H1 (cell line): Measurements from ENCODE around the gene CFAP161. TPM values are rescaled to one million over a fixed set of nuclear protein-coding genes. Genes with fewer than 3 reads are reported as not detected.

ENCODE experiments used
- CTCF ChIA-PET: fragments of 300-600 bp; sonication (Branson Sonifier 250); formaldehyde crosslinking; loops from one replicate; lab custom pipeline; 2021; ENCODE audit not compliant: partially characterized antibody; lab: Charles Lee
- POLR2A ChIA-PET: fragments of 300-600 bp; sonication (Branson Sonifier 250); formaldehyde crosslinking; loops from one replicate; lab custom pipeline; 2021; ENCODE audit warnings: inconsistent platforms; ENCODE audit not compliant: partially characterized antibody; lab: Charles Lee
- DNase-seq, 2 experiments: peaks; one replicate each; pipeline versions ENCODE4 v3.0.0 to v3.0.0-alpha.2; 2010 to 2022; ENCODE audit warnings: low spot score in 2 of 2, low read depth in 1 of 2, mixed read lengths in 1 of 2
- FAIRE-seq: peaks from 2 replicates; lab custom pipeline; 2011; peaks lifted over from hg19 to GRCh38; lab: Jason Lieb, UNC
- H2AFZ ChIP-seq: 2 replicates; pipeline ENCODE4 v1.8.1; 2012; ENCODE audit warnings: low read length, inconsistent platforms
- H2AK5ac ChIP-seq: 2 replicates; pipeline ENCODE4 v1.6.1; 2013; ENCODE audit warnings: low read depth, low read length
- H2BK120ac ChIP-seq: replicated peaks from 2 replicates; pipeline ENCODE3; 2013; ENCODE audit warnings: low read depth, low read length, inconsistent platforms
- H2BK12ac ChIP-seq: 2 replicates; pipeline ENCODE4 v1.6.1; 2013; ENCODE audit warnings: low read depth, low read length
- H2BK15ac ChIP-seq: 2 replicates; pipeline ENCODE4 v1.6.1; 2013; ENCODE audit warnings: low read length
- H2BK20ac ChIP-seq: 2 replicates; pipeline ENCODE4 v1.6.1; 2013; ENCODE audit warnings: low read length
- H2BK5ac ChIP-seq: 2 replicates; pipeline ENCODE4 v1.6.1; 2013; ENCODE audit warnings: low read depth, low read length
- H3K14ac ChIP-seq: 2 replicates; pipeline ENCODE4 v1.6.1; 2013; ENCODE audit warnings: inconsistent platforms; ENCODE audit not compliant: insufficient read length
- H3K18ac ChIP-seq: 2 replicates; pipeline ENCODE4 v1.6.1; 2013; ENCODE audit warnings: low read length; ENCODE audit errors: extremely low read depth
- H3K23ac ChIP-seq: 2 replicates; pipeline ENCODE4 v1.6.1; 2013; ENCODE audit warnings: inconsistent platforms; ENCODE audit not compliant: insufficient read length
- H3K23me2 ChIP-seq: 2 replicates; pipeline ENCODE4 v1.6.1; 2013; ENCODE audit warnings: low read depth, low read length
- H3K27ac ChIP-seq: 2 replicates; pipeline ENCODE4 v1.6.1; 2011; ENCODE audit warnings: low read depth, low read length, inconsistent platforms
- H3K27me3 ChIP-seq, 4 experiments: replicated peaks in 1 of 4; 1 replicate in 1 of 4; 2 replicates in 3 of 4; pipeline versions ENCODE4 v1.6.1 to v1.8.1; 2011 to 2013; ENCODE audit warnings: low read length in 3 of 4, mild to moderate bottlenecking in 3 of 4, inconsistent platforms in 2 of 4, mixed read lengths in 2 of 4, moderate library complexity in 1 of 4; ENCODE audit not compliant: control insufficient read depth in 3 of 4, insufficient read depth in 3 of 4; ENCODE audit errors: extremely low read depth in 1 of 4
- H3K36me3 ChIP-seq, 4 experiments: 2 replicates each; pipeline versions ENCODE4 v1.6.1 to v1.8.1; 2011 to 2013; ENCODE audit warnings: mild to moderate bottlenecking in 4 of 4, low read length in 3 of 4, moderate library complexity in 2 of 4, control low read depth in 1 of 4, inconsistent platforms in 1 of 4; ENCODE audit not compliant: insufficient read depth in 4 of 4, control insufficient read depth in 2 of 4
- H3K4ac ChIP-seq: replicated peaks from 2 replicates; pipeline ENCODE3; 2013; ENCODE audit warnings: low read length, low read depth, mixed read lengths, inconsistent platforms; ENCODE audit not compliant: insufficient read length
- H3K4me1 ChIP-seq, 4 experiments: replicated peaks in 1 of 4; 1 replicate in 1 of 4; 2 replicates in 3 of 4; pipeline versions ENCODE4 v1.6.1 to v1.8.1; 2011 to 2013; ENCODE audit warnings: low read length in 3 of 4, inconsistent platforms in 2 of 4, mixed read lengths in 1 of 4; ENCODE audit not compliant: insufficient read depth in 4 of 4, control insufficient read depth in 3 of 4
- H3K4me2 ChIP-seq, 2 experiments: 2 replicates each; pipeline versions ENCODE4 v1.6.1 to v1.8.1; 2011 to 2013; ENCODE audit warnings: low read depth in 2 of 2, low read length in 2 of 2, control low read depth in 1 of 2, inconsistent platforms in 1 of 2, mild to moderate bottlenecking in 1 of 2; ENCODE audit not compliant: insufficient read depth in 1 of 2
- H3K4me3 ChIP-seq, 4 experiments: fragments of 200-600, 300-600 bp in 1 of 4; sonication (generic), shearing (Covaris generic), sonication (Bioruptor Twin) in 1 of 4; 2 replicates each; pipeline versions ENCODE4 v1.5.1 to v1.8.1; 2011 to 2016; ENCODE audit warnings: low read length in 4 of 4, low read depth in 3 of 4, control low read depth in 2 of 4, inconsistent platforms in 2 of 4, mild to moderate bottlenecking in 2 of 4, mixed read lengths in 1 of 4, moderate library complexity in 1 of 4; ENCODE audit not compliant: insufficient read depth in 2 of 4; ENCODE audit errors: extremely low read depth in 1 of 4
- H3K56ac ChIP-seq: replicated peaks from 2 replicates; pipeline ENCODE3; 2013; ENCODE audit warnings: low read depth, mild to moderate bottlenecking, mixed read lengths, low read length, inconsistent platforms; ENCODE audit not compliant: insufficient read length
- H3K79me1 ChIP-seq: 2 replicates; pipeline ENCODE4 v1.6.1; 2013; ENCODE audit warnings: low read depth, low read length, control low read depth
- H3K79me2 ChIP-seq, 2 experiments: 2 replicates each; pipeline versions ENCODE4 v1.6.1 to v1.8.1; 2012 to 2013; ENCODE audit warnings: low read length in 2 of 2, mild to moderate bottlenecking in 2 of 2, inconsistent platforms in 1 of 2; ENCODE audit not compliant: insufficient read depth in 2 of 2, control insufficient read depth in 1 of 2
- H3K9ac ChIP-seq, 4 experiments: replicated peaks in 1 of 4; 1 replicate in 1 of 4; 2 replicates in 3 of 4; pipeline versions ENCODE4 v1.6.1 to v1.8.1; 2011 to 2013; ENCODE audit warnings: low read depth in 3 of 4, low read length in 3 of 4, control low read depth in 2 of 4, mild to moderate bottlenecking in 2 of 4, moderate library complexity in 2 of 4, inconsistent platforms in 1 of 4; ENCODE audit errors: extremely low read depth in 1 of 4
- H3K9me3 ChIP-seq, 2 experiments: 2 replicates each; pipeline versions ENCODE4 v1.6.1 to v1.8.1; 2012 to 2013; ENCODE audit warnings: mild to moderate bottlenecking in 2 of 2, moderate library complexity in 2 of 2, control low read depth in 1 of 2, inconsistent platforms in 1 of 2, low read depth in 1 of 2, low read length in 1 of 2, mixed read lengths in 1 of 2; ENCODE audit not compliant: insufficient read depth in 2 of 2
- H4K20me1 ChIP-seq, 2 experiments: replicated peaks in 1 of 2; 2 replicates each; pipeline versions ENCODE3 to v1.8.1; 2011 to 2013; ENCODE audit warnings: inconsistent platforms in 2 of 2, low read length in 2 of 2, mild to moderate bottlenecking in 1 of 2; ENCODE audit not compliant: insufficient read depth in 2 of 2, control insufficient read depth in 1 of 2
- H4K5ac ChIP-seq: 2 replicates; pipeline ENCODE4 v1.6.1; 2013; ENCODE audit warnings: low read length, low read depth, mixed read lengths, inconsistent platforms; ENCODE audit not compliant: insufficient read length
- H4K8ac ChIP-seq: 2 replicates; pipeline ENCODE4 v1.8.0; 2013; ENCODE audit warnings: mild to moderate bottlenecking, moderate library complexity, low read length, inconsistent platforms; ENCODE audit not compliant: insufficient read depth; ENCODE audit errors: extremely low read depth
- H4K91ac ChIP-seq: replicated peaks from 2 replicates; pipeline ENCODE3; 2013; ENCODE audit warnings: low read length, mixed read lengths, inconsistent platforms; ENCODE audit not compliant: insufficient read length
- JUND ChIP-seq: IDR thresholded peaks from 2 replicates; pipeline ENCODE4 v1.6.1; 2011; ENCODE audit warnings: mild to moderate bottlenecking, improper control_type of control experiment, low read length
- PHF8 ChIP-seq: fragments of 200-600 bp; sonication (generic); conservative IDR thresholded peaks from 2 replicates; pipeline ENCODE4 v1.7.1; 2012; ENCODE audit warnings: low read depth, mild to moderate bottlenecking, inconsistent platforms, low read length, moderate library complexity
- WGBS, 2 experiments: shearing (Covaris generic) in 1 of 2; methylation state at CpG; one replicate each; pipeline versions ENCODE4 v1.1.6 to v1.1.7; 2013 to 2015; ENCODE audit warnings: low lambda C conversion rate in 2 of 2, mixed read lengths in 2 of 2, inconsistent platforms in 1 of 2, low coverage in 1 of 2, missing lambda C conversion rate in 1 of 2; ENCODE audit not compliant: insufficient replicate concordance in 2 of 2, insufficient coverage in 1 of 2, insufficient read length in 1 of 2; ENCODE audit errors: extremely low coverage in 1 of 2, missing lambda C conversion rate in 1 of 2; 5-methylcytosine and 5-hydroxymethylcytosine counted together
- polyA plus RNA-seq, 7 experiments: library from polyadenylated mRNA; depleted of rRNA in 3 of 7; stranded (reverse) in 5 of 7; unstranded in 2 of 7; fragments of >200 nt in 5 of 7; fragments of 200-250 nt in 2 of 7; gene quantifications; 1 replicate in 5 of 7; 2 replicates in 1 of 7; 4 replicates in 1 of 7; pipeline versions ENCODE4 v1.2.1 to v1.2.3, GENCODE V29; 2011 to 2013; ENCODE audit warnings: missing spikeins in 2 of 7, mixed read lengths in 2 of 7
- total RNA-seq: library from RNA; stranded (reverse); fragmentation: NEBNext Ultra II Directional; extraction: Animal tissue kit (Norgen Biotek cat#: 25700); gene quantifications from 2 replicates; pipeline ENCODE4 v1.2.1, GENCODE V29; 2021

CFAP161 gene
- total and polyA plus RNA-seq, 2 of the 8 experiments (the other 6 are each of a cell fraction or from before 2014, with no cell fraction given) = 0.05 TPM; not detected in 1

DNA sequence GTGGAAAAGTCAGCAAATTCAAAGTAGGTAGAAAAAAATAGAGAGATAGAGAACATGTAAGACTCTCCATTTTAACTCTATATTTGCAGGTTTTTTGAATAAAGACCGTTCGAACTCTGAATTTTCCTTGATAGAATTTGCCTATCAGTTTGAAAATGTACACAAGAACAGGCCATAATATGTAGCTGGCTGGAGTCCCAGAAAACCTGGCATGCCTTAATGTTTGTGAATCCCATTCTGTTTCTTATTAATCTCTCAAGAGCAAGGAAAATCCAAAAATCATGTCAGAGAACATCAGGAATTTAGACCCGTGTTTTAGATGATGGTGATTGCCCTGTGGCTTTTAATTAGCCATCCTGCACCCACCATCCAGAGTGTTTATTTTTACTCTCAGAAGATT is 7.2 kb upstream of the CFAP161 start:
- no peak overlapping the region for H2BK5ac ChIP-seq
- H4K8ac ChIP-seq = no peak overlapping the region
- H3K18ac ChIP-seq = no peak overlapping the region
- H3K79me1 ChIP-seq = no peaks in the 10 kb centered on the region
- WGBS, 2 experiments = 92% methylated on average over 3 of the region's 3 CpGs; no CpG with 5 or more reads in 1 of the 2 experiments
- H3K4me3 ChIP-seq = no peak overlapping the region
- H3K9me3 ChIP-seq = no peaks in the 10 kb centered on the region
- DNase-seq (no peak), FAIRE-seq (no peak)
- H3K79me2 ChIP-seq = no peaks in the 10 kb centered on the region
- H4K20me1 ChIP-seq = no peaks in the 10 kb centered on the region
- H4K91ac ChIP-seq = no peak overlapping the region
- H3K23me2 ChIP-seq = no peaks in the 10 kb centered on the region
- H3K56ac ChIP-seq = no peak overlapping the region
- H3K27me3 ChIP-seq = no peaks in the 10 kb centered on the region
- H3K4me2 ChIP-seq = no peak overlapping the region
- H2BK120ac ChIP-seq = no peak overlapping the region
- no peaks in the 10 kb centered on the region for H3K36me3 ChIP-seq
- TF ChIP-seq JUND (no peak), PHF8 (no peak)
- no peak overlapping the region for H2AK5ac ChIP-seq
- H3K9ac ChIP-seq = no peak overlapping the region
- H4K5ac ChIP-seq = no peak overlapping the region
- no peak overlapping the region for H3K4ac ChIP-seq
- no peak overlapping the region for H2AFZ ChIP-seq
- H3K23ac ChIP-seq = no peak overlapping the region
- no peak overlapping the region for H2BK12ac ChIP-seq
- no peak overlapping the region for H3K27ac ChIP-seq
- ChIA-PET POLR2A (no interaction called here), CTCF (interaction anchor here (1.0 kb wide), 1 partner anchor 140 kb away, joined by 4 read pairs; no protein-coding TSS in a partner anchor)
- H2BK15ac ChIP-seq = no peak overlapping the region
- no peaks in the 10 kb centered on the region for H3K4me1 ChIP-seq
- no peak overlapping the region for H2BK20ac ChIP-seq
- no peak overlapping the region for H3K14ac ChIP-seq
